Endothelial cell of umbilical vein (primary cell): ENCODE measurements around the gene SCN5A. TPM values are rescaled to one million over a fixed set of nuclear protein-coding genes. Genes with fewer than 3 reads are reported as not detected.

Experiments
- BruUV-seq: library from RNA; stranded (reverse); fragments of 400-500 nt; replicated peaks from 2 replicates; lab custom pipeline; 2021; lab: Mats Ljungman, UMichigan
- CTCF ChIA-PET: fragments of 300-600, 350-600 bp; sonication (Branson Sonifier 250); formaldehyde crosslinking; loops from one replicate; lab custom pipeline; 2021; ENCODE audit warnings: antibody characterized with exemption, inconsistent platforms; lab: Charles Lee
- POLR2A ChIA-PET: fragments of 300-600, 350-600 bp; sonication (Branson Sonifier 250); formaldehyde crosslinking; loops from one replicate; lab custom pipeline; 2021; ENCODE audit warnings: antibody characterized with exemption, inconsistent platforms; lab: Charles Lee
- DNase-seq: peaks from one replicate; pipeline ENCODE4 v3.0.0-alpha.2; 2011; ENCODE audit warnings: low read depth, low spot score
- FAIRE-seq: peaks from 2 replicates; lab custom pipeline; 2011; peaks lifted over from hg19 to GRCh38; lab: Jason Lieb, UNC
- H2AFZ ChIP-seq: 2 replicates; pipeline ENCODE4 v1.6.0; 2012; ENCODE audit warnings: low read depth, low read length, control low read depth, inconsistent platforms
- H3K27ac ChIP-seq: 2 replicates; pipeline ENCODE4 v1.5.1; 2011; ENCODE audit warnings: low read depth, mild to moderate bottlenecking, control low read depth, low read length, moderate library complexity; ENCODE audit not compliant: insufficient read depth
- H3K27me3 ChIP-seq, 2 experiments: 2 replicates each; pipeline versions ENCODE4 v1.6.0 to v1.6.1; 2011; ENCODE audit warnings: low read length in 2 of 2, mixed read lengths in 1 of 2; ENCODE audit not compliant: control insufficient read depth in 2 of 2, insufficient read depth in 2 of 2
- H3K36me3 ChIP-seq, 2 experiments: 2 replicates in 1 of 2; 3 replicates in 1 of 2; pipeline ENCODE4 v1.5.1; 2011; ENCODE audit warnings: low read length in 2 of 2, mild to moderate bottlenecking in 1 of 2, moderate library complexity in 1 of 2; ENCODE audit not compliant: control insufficient read depth in 2 of 2, insufficient read depth in 2 of 2; ENCODE audit errors: extremely low read depth in 1 of 2
- H3K4me1 ChIP-seq: 3 replicates; pipeline ENCODE4 v1.5.1; 2011; ENCODE audit warnings: mild to moderate bottlenecking, low read length; ENCODE audit not compliant: control insufficient read depth, insufficient read depth; ENCODE audit errors: extremely low read depth
- H3K4me2 ChIP-seq: 2 replicates; pipeline ENCODE4 v1.6.1; 2011; ENCODE audit warnings: low read length, control low read depth, mixed read lengths; ENCODE audit not compliant: insufficient read depth
- H3K4me3 ChIP-seq, 3 experiments: fragments of 200-600 bp in 1 of 3; sonication (generic), shearing (Covaris generic) in 1 of 3; replicated peaks in 1 of 3; 2 replicates each; pipeline ENCODE4 v1.5.1; 2011 to 2016; ENCODE audit warnings: control low read depth in 3 of 3, low read length in 3 of 3, mild to moderate bottlenecking in 2 of 3, inconsistent platforms in 1 of 3, low read depth in 1 of 3, moderate library complexity in 1 of 3; ENCODE audit not compliant: insufficient read depth in 1 of 3
- H3K79me2 ChIP-seq: 2 replicates; pipeline ENCODE4 v1.6.0; 2012; ENCODE audit warnings: low read length, inconsistent platforms; ENCODE audit not compliant: control insufficient read depth, insufficient read depth
- H3K9ac ChIP-seq: replicated peaks from 2 replicates; pipeline ENCODE3; 2011; ENCODE audit warnings: low read length, control low read depth; ENCODE audit not compliant: insufficient read depth; ENCODE audit errors: extremely low read depth
- H3K9me1 ChIP-seq: replicated peaks from 3 replicates; pipeline ENCODE4 v1.6.0; 2011; ENCODE audit warnings: mild to moderate bottlenecking, low read length; ENCODE audit not compliant: control insufficient read depth, insufficient read depth; ENCODE audit errors: extremely low read depth
- H3K9me3 ChIP-seq: replicated peaks from 2 replicates; pipeline ENCODE4 v1.5.1; 2012; ENCODE audit warnings: low read length, inconsistent platforms; ENCODE audit not compliant: control insufficient read depth, insufficient read depth
- H4K20me1 ChIP-seq: replicated peaks from 2 replicates; pipeline ENCODE3; 2011; ENCODE audit warnings: mild to moderate bottlenecking, low read length; ENCODE audit not compliant: control insufficient read depth, insufficient read depth; ENCODE audit errors: extremely low read depth
- CTCF ChIP-seq, 2 donors: IDR thresholded peaks; 1 replicate in 1 of 2; 2 replicates in 1 of 2; pipeline ENCODE4 v1.5.1; 2011; ENCODE audit warnings: low read length in 2 of 2, mild to moderate bottlenecking in 2 of 2, moderate library complexity in 2 of 2, control low read depth in 1 of 2, inconsistent platforms in 1 of 2, low read depth in 1 of 2; ENCODE audit not compliant: insufficient read depth in 1 of 2; ENCODE audit errors: extremely low read depth in 1 of 2
- EZH2 ChIP-seq: IDR thresholded peaks from 2 replicates; pipeline ENCODE4 v1.6.1; 2012; ENCODE audit warnings: borderline replicate concordance, low read depth, mild to moderate bottlenecking, moderate library complexity, low read length, inconsistent platforms; ENCODE audit not compliant: severe bottlenecking
- FOS ChIP-seq: IDR thresholded peaks from 2 replicates; pipeline ENCODE4 v1.6.1; 2011; ENCODE audit warnings: mild to moderate bottlenecking, low read length, moderate library complexity, borderline replicate concordance; ENCODE audit not compliant: insufficient read depth
- GATA2 ChIP-seq: IDR thresholded peaks from 2 replicates; pipeline ENCODE4 v1.7.0; 2011; ENCODE audit warnings: low read depth, mild to moderate bottlenecking, moderate library complexity, mixed read lengths, low read length; ENCODE audit not compliant: insufficient read length, insufficient read depth
- JUN ChIP-seq: IDR thresholded peaks from 2 replicates; pipeline ENCODE4 v1.6.1; 2011; ENCODE audit warnings: borderline replicate concordance, low read depth; ENCODE audit not compliant: insufficient read length, insufficient read depth
- MAX ChIP-seq: IDR thresholded peaks from 2 replicates; pipeline ENCODE4 v1.6.1; 2011; ENCODE audit not compliant: insufficient read depth, insufficient read length
- MYC ChIP-seq: IDR thresholded peaks from one replicate; pipeline ENCODE4 v1.6.1; 2011; ENCODE audit warnings: mild to moderate bottlenecking, low read depth, low read length
- POLR2A ChIP-seq: IDR thresholded peaks from 2 replicates; pipeline ENCODE4 v1.6.1; 2012; ENCODE audit warnings: low read depth, mild to moderate bottlenecking, control low read depth, low read length
- POLR2AphosphoS5 ChIP-seq: IDR thresholded peaks from 2 replicates; pipeline ENCODE4 v1.6.1; 2012; ENCODE audit warnings: low read depth, mild to moderate bottlenecking, control low read depth, low read length, moderate library complexity; ENCODE audit not compliant: insufficient read depth
- dilution Hi-C: fragments of 300-500 bp; cut with MboI; formaldehyde crosslinking; loops from one replicate; pipeline ENCODE4 v1.15.0; 2019; ENCODE audit warnings: low sequenced_read_pairs; ENCODE audit not compliant: extremely low pct_ligation_motif_present
- intact Hi-C: fragments of 100-400 bp; cut with micrococcal nuclease; formaldehyde crosslinking; loops from one replicate; pipeline ENCODE4 v1.10.0; 2022
- polyA plus RNA-seq, 4 experiments: library from polyadenylated mRNA; depleted of rRNA in 3 of 4; stranded (reverse) in 3 of 4; unstranded in 1 of 4; fragments of >200 nt; gene quantifications; 2 replicates each; pipeline versions ENCODE4 v1.2.1 to v1.2.3, GENCODE V29; 2011 to 2012; ENCODE audit warnings: missing spikeins in 1 of 4
- total RNA-seq: library from RNA; stranded (reverse); gene quantifications from 2 replicates; pipeline ENCODE4 v1.2.3, GENCODE V29; 2021

Gene SCN5A
- total and polyA plus RNA-seq, 2 donors (not counting 3 experiments of a cell fraction or from before 2014, with no cell fraction given), result 2.7 to 20.0 TPM

- BruUV-seq, result no TSS peak
- TF ChIP-seq POLR2AphosphoS5, result no peak
- TF ChIP-seq MYC, result no peak
- TF ChIP-seq JUN, result no peak
- no peak for TF ChIP-seq POLR2A
- no peak for TF ChIP-seq GATA2
- TF ChIP-seq CTCF (IDR thresholded peaks at IDR 0.05; ENCODE audit: extremely low read depth in 1 of 2, insufficient read depth in 1 of 2, low read depth in 1 of 2, low read length in 2 of 2), result no peak
- no peak for TF ChIP-seq MAX
- no peak for TF ChIP-seq FOS
- TF ChIP-seq EZH2, result no peak
- Histone ChIP-seq H4K20me1 (no peaks in the 10 kb centered on the region), H3K4me1 (no peaks in the 10 kb centered on the region), H2AFZ (no peak overlapping the region), H3K4me2 (no peak overlapping the region), H3K27ac (no peak overlapping the region), H3K9ac (no peak overlapping the region), H3K27me3 (no peaks in the 10 kb centered on the region), H3K36me3 (no peaks in the 10 kb centered on the region), H3K9me3 (no peaks in the 10 kb centered on the region), H3K79me2 (no peaks in the 10 kb centered on the region), H3K4me3 (no peak overlapping the region), H3K9me1 (no peaks in the 10 kb centered on the region)
- no peak for DNase-seq
- intact Hi-C loops (no loop called here), dilution Hi-C loops (no loop called here)
- ChIA-PET CTCF (no interaction called here), POLR2A (no interaction called here)
- no peak for FAIRE-seq
These were observed 41.3 kb downstream of the SCN5A start for GRCh38 chr3:38608086-38608775.
